Occipital lobe (tissue), 2 donors: ENCODE measurements around the gene CCDC88B. TPM values are rescaled to one million over a fixed set of nuclear protein-coding genes. Genes with fewer than 3 reads are reported as not detected.
"Not testable (repeated sequence)": the region's sequence is repeated elsewhere in the genome, so short reads cannot be mapped to it uniquely, and the experiment has no call there.

Experiments used
- DNase-seq: peaks from one replicate; lab custom pipeline; 2025; lab: John Stamatoyannopoulos, UW
- total RNA-seq: library from RNA; depleted of rRNA; stranded (reverse); fragments of >200 nt; gene quantifications from one replicate; pipeline ENCODE4 v1.2.3, GENCODE V29; 2014

The CCDC88B gene
- total RNA-seq, 1 donor from 2014 or later: 1.4 TPM

DNA sequence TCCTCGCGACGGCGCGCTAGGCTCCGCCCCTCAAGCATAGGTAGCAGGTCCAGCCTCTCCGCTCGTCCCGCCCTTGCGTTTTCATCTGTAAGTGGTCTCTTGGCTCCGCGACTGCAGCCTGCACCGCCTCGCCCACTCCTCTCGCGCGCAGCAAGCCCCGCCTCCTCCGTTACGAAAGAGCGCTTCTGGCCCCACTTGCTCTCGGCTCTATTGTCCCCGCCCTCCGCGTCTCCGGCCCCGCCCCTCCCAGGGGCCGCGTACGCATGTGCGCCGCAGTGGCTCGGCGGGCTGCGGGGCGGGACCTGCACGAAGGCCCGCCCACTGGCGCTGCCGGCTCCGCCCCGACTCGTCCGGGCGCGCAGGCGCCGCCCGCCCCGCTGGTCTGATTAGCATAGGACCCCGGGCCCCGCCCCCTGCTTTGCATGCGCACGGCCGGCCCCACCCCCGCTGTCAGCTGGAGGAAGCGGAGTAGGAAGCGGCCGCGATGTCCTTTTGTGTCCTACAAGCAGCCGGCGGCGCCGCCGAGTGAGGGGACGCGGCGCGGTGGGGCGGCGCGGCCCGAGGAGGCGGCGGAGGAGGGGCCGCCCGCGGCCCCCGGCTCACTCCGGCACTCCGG is 34.8 kb upstream of the CCDC88B start, which contains the start of gene ESRRA:
Gene ESRRA (plus strand): TSS at position 450 of the 616 bp plus-strand sequence. CDS start 1,656 bp downstream, outside the sequence.
- peak; percentile 99 for DNase-seq

DNA sequence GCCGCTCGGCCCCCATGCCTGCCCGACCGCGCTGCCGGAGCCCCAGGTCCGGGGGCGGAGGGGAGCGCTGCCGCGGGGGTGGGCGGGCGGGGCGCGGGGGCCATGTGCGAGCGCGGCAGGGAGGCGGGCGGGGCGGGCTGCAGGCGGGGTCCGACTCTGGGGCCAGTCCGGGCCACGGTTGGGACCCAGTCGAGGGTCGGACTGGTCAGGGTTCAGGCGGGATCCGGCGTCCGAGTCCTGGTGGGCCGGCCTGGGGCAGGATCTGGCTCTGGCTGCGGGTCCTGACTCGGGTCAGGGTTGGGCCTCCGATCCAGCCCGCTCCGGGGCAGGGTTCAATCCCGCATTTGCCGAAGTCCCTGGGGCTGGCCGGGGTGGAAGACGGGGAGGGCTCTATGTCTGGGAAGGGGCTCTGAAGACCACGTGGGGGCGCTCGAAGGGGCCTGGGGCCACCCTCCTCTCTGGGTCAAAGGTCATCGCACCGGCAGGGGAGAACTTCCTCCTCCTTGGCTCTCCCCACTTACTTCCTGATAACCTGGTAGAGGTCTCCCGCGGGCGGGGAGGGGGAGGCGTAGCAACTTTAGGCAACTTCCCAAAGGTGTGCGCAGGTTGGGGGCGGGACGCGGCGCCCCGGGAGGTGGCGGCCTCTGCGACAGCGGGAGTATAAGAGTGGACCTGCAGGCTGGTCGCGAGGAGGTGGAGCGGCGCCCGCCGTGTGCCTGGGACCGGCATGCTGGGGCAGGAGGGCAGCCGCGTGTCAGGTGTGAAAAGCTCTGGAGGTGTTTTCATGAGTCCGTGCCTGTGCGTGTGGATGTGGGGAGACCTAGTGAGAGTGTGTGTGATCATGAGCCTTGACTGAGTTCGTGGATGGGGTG is 34.1 kb upstream of the CCDC88B start:
- peak; percentile 54 for DNase-seq

DNA sequence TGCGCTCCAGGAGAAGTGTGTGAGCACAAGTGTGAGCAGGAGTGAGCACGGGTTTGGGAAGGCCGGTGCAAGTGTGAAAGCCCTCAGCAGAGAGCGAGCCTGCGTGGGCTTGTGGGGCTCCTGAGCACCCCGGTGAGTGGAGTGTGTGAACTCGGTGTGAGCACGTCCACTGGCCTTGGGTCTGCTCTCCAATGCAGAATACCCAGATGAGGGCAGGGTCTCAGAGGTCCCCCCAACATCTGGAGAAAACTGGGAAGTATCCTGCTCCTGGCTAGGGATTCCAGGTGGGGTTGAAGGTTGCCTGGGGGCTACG is 33.5 kb upstream of the CCDC88B start:
- no peak for DNase-seq

DNA sequence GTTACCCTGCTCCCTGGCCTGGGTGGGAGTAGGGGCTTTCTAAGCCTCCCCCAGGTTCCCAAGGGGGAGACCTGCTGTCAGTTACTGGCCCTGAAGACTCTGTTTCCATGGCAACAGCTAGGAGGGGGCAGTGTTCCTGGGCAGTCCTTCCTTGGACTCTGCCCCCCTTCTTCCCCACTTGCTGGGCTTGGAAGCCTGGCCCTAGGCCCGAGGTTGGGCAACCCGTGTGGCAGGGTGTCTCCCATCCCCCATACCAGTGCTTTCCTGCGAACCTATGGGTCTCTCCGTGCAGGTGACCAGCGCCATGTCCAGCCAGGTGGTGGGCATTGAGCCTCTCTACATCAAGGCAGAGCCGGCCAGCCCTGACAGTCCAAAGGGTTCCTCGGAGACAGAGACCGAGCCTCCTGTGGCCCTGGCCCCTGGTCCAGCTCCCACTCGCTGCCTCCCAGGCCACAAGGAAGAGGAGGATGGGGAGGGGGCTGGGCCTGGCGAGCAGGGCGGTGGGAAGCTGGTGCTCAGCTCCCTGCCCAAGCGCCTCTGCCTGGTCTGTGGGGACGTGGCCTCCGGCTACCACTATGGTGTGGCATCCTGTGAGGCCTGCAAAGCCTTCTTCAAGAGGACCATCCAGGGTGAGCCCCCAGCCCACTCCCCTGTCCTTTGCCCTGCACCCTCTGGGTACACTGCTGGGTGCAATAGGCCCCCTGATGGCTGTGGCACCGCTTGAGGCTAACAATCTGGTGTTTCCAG is 33.0 kb upstream of the CCDC88B start:
- no peak for DNase-seq

DNA sequence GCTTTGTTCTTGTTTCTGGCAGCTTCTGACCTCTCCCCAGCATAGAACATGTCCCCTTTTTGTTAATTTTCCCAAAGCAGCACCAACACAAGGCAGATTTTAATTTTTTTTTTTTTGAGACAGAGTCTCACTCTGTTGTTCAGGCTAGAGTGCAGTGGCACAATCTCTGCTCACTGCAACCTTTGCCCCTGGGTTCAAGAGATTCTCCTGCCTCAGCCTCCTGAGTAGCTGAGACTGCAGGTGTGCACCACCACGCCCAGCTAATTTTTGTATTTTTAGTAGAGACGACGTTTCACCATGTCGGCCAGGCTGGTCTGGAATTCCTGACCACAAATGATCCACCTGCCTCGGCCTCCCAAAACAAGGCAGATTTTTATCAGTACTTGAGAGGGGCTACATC is 32.2 kb upstream of the CCDC88B start:
- DNase-seq: not testable (repeated sequence)

DNA sequence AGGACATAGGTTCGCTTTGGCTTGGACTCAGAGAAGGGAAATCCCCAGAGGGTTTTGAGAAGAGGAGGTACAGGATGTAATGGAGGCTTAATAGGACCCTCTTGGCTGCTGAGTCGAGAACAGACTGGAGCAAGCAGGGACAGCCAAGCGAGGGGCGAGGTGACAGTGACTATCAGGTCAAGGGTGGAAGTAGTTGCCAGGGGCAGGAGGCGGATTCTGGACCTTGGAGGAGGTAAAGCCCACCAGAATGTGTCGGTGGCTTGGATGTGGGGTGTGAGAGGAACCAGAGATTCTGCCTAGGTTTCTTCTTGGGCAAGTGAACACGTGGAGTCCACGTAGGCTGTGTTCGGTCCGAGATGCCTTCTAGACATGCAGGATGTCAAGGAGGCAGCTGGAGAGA is 27.1 kb upstream of the CCDC88B start:
- DNase-seq: no peak

DNA sequence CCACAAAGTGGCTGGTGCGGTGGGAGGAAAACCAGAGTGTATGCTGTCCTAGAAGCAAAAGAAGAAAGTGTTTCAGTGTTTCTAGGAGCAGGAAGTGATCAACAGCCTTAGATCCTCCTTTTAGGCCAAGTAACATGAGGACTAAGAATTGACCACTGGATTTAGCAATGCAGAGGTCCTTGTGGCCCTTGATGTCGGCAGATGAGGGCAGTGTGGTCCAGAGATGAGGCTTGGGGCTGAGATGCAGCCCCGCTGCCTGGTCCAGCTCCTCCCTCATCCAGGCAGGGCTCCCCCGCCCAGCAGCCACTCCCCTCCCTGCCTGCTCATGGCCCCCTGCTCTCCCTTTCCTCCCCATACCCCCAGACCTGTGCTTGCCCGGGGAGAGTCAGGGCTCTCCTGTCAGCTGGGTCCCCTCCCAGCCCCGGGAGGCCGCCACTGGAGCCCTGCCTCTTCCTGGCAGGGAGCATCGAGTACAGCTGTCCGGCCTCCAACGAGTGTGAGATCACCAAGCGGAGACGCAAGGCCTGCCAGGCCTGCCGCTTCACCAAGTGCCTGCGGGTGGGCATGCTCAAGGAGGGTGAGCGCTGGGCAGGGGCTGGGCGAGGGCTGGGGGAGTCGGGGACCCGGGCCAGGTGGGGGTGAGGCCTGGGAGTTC is 26.4 kb upstream of the CCDC88B start:
- DNase-seq: no peak

DNA sequence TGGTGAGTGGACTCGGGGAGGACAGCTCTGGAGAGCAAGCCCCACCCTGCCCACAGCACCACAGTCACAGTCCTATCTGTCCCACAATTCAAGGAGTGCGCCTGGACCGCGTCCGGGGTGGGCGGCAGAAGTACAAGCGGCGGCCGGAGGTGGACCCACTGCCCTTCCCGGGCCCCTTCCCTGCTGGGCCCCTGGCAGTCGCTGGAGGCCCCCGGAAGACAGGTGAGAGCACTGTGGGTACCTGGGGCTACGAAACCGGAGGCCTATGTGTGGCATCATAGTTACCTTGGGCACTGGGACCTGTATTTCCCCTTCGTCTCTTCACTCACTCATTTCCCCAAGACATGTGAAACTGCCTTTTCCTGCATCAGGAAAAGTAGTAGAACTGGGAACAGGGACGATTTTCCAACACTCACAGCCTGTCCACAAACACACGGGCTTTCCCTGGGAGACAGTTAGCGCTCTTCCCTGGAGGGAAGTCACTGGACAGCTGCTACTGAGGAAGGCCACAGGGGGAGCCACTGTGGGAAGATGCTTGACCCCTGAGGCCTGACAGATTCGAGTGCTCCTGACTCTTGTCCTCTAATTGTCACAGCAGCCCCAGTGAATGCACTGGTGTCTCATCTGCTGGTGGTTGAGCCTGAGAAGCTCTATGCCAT is 25.7 kb upstream of the CCDC88B start:
- no peak for DNase-seq

DNA sequence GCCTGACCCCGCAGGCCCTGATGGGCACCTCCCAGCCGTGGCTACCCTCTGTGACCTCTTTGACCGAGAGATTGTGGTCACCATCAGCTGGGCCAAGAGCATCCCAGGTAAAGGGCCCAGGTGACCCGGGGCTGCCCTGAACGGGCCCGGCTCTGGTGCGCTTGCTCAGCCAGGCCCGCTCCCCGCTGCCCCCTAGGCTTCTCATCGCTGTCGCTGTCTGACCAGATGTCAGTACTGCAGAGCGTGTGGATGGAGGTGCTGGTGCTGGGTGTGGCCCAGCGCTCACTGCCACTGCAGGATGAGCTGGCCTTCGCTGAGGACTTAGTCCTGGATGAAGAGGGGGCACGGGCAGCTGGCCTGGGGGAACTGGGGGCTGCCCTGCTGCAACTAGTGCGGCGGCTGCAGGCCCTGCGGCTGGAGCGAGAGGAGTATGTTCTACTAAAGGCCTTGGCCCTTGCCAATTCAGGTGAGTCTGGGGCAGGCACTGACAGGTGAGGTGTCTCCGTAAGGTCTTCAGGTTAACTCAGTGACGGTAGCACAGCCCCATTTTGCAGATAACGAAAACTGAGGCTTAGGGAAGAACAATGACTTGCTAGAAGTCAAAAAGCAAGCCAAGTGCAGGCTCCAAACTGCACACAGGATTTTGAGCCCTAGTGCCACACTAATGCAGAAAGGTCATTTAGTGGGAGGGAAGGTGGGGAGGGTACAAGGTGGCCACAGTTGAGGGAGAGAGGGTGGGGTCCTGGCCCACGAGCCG is 25.0 kb upstream of the CCDC88B start:
- DNase-seq: no peak

DNA sequence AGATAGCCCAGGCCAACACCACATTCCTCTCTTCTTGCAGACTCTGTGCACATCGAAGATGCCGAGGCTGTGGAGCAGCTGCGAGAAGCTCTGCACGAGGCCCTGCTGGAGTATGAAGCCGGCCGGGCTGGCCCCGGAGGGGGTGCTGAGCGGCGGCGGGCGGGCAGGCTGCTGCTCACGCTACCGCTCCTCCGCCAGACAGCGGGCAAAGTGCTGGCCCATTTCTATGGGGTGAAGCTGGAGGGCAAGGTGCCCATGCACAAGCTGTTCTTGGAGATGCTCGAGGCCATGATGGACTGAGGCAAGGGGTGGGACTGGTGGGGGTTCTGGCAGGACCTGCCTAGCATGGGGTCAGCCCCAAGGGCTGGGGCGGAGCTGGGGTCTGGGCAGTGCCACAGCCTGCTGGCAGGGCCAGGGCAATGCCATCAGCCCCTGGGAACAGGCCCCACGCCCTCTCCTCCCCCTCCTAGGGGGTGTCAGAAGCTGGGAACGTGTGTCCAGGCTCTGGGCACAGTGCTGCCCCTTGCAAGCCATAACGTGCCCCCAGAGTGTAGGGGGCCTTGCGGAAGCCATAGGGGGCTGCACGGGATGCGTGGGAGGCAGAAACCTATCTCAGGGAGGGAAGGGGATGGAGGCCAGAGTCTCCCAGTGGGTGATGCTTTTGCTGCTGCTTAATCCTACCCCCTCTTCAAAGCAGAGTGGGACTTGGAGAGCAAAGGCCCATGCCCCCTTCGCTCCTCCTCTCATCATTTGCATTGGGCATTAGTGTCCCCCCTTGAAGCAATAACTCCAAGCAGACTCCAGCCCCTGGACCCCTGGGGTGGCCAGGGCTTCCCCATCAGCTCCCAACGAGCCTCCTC is 24.1 kb upstream of the CCDC88B start:
- DNase-seq: not testable (repeated sequence)

DNA sequence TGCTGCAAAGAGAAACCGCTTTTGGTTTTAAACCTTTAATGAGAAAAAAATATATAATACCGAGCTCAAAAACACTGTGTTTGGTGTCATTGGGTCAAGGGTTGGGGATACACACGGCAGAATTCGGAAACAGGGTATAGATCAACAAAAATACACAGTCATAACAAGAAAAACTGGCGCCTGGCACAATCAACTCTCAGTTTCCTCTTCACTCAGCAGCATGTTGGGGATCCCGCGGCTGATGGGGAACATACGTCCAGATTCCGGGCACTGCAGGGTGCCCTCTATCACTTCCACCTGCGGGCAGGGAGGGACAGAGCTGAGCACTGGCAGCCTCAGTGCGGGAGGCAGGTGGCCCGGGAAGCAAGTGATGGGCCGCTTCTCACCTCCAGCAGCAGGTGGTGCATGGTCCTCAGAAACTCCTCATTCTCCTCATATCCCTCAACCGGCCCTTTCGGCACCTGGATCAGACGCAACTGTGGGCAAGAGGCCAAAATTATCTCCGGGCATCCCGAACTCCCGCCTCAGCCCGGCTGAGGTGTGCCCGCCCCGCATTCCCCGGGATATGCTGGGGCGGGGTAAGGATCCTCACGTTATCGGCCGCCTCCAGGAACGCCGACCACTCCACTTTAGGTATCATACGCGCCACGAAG is 23.2 kb upstream of the CCDC88B start:
- no peak for DNase-seq

DNA sequence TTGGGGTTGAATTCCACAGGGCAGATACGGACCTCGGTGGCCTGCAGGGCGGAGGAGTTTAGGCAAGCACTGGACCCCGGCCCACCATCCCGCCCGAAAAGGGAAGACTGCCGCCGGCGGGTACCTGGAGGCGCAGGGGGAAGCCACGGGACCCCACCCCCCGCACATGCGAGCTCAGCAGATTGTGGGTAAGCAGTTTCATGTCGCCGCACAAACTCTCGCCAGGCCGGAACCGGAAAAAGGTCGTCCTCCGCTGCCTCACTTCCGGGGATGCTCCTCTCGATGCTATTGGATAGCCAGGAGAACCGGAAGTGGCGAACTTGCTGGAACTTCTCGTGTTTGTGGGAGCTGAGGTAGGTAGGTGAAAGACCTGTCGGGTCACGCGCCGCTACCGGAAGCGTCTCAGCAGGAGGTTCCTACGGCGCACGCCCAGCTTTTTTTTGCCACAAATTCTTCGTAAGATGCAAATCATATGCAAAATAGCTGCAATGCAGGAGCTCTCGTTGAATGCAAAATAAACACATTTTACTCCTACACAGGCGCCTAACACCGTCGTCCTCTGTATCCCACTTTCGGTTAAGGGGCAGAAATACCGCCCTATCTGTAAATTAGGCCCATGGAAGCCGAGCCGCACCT is 22.6 kb upstream of the CCDC88B start, which contains the start of gene TRMT112:
Gene TRMT112 (minus strand): TSS at position 235 of the 636 bp plus-strand sequence. CDS start 33 bp downstream, at position 202.
- DNase-seq: peak; percentile 95

DNA sequence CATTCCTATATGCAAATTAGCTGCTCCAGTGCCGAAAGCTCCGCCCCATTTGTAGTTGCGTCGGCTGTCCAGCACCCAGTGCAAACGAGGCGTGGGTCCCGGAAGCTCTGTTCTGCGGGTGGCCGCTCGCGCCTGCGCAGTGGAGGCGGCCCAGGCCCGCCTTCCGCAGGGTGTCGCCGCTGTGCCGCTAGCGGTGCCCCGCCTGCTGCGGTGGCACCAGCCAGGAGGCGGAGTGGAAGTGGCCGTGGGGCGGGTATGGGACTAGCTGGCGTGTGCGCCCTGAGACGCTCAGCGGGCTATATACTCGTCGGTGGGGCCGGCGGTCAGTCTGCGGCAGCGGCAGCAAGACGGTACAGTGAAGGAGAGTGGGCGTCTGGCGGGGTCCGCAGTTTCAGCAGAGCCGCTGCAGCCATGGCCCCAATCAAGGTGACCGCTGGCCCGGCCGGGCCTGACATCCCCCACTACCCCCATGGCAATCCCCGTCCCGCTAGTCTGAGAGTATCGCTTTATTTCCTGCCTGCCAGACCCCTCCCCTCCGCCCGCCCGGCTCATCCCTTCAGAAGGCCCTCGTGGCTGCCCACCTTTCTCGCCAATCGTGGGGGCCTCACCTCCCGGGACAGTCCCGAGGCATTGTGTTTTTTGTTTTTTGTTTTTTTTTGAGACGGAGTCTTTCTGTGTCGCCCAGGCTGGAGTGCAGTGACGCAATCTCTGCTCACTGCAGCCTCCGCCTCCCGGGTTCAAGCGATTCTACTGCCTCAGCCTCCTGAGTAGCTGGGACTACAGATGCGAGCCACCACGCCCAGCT is 21.8 kb upstream of the CCDC88B start, which contains the start of gene PRDX5:
Gene PRDX5 (plus strand): TSS at position 161 of the 805 bp plus-strand sequence. CDS start 95 bp downstream, at position 256.
- peak; percentile 96 for DNase-seq

DNA sequence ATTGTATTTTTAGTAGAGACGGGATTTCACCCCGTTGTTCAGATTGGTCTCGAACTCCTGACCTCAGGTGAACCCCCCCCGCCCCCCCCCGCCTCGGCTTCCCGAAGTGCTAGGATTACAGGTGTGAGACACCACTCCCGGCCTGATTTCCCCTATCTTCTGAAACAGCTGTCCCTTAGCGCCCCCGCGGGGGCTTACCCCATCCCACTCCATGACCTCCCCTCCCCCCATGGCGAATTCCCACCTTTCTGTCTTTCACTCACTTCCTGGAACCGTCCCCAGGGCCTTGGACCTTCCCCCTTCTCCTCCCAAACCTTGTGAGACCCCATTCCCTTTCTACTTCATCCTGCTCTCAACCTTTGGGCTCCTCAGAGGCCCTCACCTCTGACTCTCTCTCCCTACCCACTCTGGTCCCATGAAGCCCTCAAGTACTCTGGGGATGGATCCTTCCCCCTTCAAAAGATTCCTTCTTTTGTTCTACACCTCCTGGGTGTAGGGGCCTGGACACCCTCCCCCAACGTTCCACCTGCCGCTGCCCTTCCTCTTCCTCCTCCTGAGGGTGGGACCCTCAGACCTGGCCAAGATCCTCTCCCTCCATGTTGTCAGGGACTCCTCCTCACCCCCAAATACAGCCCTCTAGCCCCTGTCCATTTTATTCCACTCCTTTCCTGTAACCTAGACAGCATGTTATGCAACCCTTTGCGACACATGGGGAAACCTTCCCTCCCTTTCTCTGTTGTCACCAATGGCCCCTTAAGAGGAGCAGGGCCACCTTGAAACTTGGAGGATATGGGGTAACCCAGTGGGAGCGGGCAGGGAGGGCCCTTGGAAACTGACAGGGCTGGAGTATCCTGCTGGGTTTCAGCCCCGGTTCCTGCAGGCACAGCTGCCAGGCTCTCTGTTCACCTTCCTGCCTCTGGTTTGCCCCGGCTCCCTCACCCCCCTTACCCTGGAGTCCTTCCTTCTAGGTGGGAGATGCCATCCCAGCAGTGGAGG is 20.9 kb upstream of the CCDC88B start:
- no peak for DNase-seq

DNA sequence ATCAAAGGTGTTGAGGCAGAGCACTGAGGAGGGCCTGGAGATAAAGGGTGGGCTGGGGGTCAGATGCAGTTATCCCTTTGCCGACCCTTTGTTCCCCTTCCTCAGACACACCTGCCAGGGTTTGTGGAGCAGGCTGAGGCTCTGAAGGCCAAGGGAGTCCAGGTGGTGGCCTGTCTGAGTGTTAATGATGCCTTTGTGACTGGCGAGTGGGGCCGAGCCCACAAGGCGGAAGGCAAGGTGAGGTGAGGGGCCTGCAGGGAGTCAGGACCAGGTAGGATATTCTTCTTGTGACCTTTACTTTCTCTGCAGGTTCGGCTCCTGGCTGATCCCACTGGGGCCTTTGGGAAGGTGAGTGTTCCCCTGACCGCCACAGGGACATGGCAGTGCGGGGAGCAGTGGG is 19.4 kb upstream of the CCDC88B start:
- DNase-seq: no peak

DNA sequence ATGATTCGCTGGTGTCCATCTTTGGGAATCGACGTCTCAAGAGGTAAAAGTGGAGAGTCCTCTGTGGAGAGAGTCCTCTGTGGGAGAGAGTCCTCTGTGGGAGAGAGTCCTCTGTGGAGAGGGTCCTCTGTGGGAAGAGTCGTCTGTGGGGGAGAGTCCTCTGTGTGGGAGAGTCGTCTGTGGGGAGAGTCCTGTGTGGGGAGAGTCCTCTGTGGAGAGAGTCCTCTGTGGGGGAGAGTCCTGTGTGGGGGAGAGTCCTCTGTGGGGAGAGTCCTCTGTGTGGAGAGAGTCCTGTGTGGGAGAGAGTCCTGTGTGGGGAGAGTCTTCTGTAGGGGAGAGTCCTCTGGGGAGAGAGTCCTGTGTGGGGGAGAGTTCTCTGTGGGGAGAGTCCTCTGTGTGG is 19.0 kb upstream of the CCDC88B start:
- DNase-seq: no peak
